HG02623 (cell line): Measurements from ENCODE around the gene AURKB.
"Not testable (repeated sequence)": the region's sequence is repeated elsewhere in the genome, so short reads cannot be mapped to it uniquely, and the experiment has no call there.

ENCODE experiments used
- ATAC-seq: cut with Tn5 transposase; IDR thresholded peaks from one replicate; pipeline ENCODE4 v1.9.1; 2021; ENCODE audit warnings: moderate library complexity; ENCODE audit not compliant: unreplicated experiment

The AURKB gene

DNA sequence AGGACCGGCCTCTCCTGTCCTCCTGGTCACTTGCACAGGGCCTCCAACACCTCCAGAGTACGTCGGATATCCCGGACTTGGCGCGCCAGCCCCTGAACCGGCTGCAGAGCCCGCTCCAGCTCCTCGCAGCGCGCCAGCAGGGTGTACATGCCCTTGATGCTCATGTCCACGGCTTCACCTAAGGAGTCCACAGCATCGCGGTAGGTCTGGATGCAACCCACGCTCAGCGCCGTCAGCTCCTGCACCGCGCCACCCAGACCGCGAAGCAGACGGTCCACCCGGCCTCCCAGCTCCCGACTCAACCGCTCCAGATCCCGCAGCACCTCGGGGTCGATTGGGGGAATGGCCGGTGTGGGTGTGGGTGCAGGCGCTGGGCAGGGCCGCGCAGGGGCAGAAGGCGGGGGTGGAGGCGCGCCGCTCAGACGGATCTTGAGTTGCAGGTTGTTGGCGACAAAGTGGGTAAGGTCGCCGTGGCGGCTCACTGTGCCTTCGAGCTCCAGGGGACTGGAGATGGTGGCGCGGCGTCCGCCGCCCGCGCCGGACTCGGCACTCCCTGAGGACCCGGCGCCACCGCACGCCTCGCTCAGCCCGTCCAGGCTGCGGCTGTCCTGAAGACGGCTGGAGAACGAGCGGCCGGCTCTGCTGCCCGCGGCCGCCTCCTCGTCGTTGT is 21.2 kb downstream of the AURKB start:
- ATAC-seq = no peak

DNA sequence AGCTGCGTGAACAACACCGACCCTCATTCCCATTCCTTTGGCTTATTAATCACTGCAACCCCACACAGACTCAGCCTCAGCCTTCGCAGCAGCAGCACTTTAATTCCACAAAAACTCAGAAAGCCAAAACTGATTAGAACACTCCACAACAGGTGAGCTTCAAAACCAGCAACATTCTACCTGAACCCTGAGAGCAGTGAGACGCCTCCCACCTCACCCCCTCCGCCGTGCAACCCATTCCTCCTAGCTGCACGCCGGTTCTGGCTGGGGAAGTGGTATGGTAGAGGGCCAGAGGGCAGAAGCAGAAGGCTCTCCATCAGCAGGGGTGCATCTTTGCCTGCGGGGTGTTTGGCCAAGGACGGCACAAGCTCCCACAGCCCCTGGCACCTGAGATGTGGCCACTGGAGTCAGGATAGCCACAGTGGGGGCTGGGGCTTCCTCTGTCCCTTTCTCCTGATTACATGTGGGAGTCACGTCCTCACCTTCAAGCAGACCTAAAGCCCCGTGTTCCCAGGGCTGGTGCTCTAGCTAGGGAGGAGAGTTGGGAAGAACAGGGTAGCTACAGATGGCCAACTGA is 22.0 kb downstream of the AURKB start:
- no peak for ATAC-seq

DNA sequence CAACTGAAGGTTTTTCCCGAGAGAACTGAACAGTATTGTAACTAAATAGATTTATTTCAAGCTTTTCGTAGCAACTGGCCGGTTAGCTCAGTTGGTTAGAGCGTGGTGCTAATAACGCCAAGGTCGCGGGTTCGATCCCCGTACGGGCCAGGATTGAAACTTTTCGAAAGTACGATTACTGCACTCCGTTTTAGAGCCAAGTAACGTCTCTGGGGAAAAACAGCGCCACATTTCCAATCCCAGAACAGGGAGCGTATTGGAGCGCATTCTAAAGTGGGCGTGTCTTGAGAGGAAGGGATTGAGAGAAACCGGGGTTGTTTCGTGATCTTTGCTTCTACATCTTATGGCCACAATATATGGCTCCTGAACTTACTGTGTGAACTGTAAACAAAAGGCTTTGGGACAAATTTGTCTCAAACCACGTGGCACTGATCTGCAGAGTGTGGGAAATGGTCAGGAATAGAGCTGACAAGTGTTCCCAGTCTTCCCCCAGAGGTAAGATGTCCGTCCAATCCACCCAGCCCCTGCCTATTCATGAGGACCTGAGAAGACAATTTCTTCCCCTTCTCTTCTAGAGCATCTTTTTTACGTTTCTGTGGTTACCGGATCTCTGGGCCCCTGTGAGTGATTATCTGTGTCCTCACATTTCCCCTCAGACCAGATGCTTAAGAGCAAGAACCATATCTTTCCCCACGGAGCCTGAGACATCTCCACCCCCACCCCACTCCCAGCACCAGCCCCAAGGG is 22.7 kb downstream of the AURKB start:
- peak; percentile 17 for ATAC-seq

DNA sequence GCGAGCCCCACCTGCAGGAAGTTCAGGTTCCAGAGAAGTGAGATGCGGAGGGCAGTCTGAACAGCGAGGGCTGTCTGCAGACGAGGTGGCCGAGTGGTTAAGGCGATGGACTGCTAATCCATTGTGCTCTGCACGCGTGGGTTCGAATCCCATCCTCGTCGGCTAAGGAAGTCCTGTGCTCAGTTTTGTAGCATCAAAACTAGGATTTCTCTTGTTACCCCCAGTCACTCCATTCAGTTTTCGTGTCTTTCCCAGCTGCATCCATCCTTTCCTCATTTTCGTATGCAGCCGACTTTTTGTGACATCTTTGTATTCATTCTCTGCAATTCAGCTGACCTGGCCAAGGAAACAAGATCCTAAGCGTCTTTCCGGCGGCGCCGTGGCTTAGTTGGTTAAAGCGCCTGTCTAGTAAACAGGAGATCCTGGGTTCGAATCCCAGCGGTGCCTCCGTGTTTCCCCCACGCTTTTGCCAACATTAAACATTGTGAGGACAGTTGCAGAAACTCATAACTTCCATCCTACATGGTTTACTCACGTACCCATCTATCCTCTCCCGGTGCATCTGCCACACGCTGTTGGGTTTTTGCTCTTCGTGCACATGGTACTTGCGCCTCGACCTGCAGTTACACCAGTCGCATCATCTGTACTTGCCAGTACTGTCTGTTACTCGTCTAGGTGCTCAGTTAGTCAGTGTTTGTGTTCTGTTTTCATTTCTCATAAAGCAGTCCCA is 23.4 kb downstream of the AURKB start:
- ATAC-seq = peak; percentile 19

DNA sequence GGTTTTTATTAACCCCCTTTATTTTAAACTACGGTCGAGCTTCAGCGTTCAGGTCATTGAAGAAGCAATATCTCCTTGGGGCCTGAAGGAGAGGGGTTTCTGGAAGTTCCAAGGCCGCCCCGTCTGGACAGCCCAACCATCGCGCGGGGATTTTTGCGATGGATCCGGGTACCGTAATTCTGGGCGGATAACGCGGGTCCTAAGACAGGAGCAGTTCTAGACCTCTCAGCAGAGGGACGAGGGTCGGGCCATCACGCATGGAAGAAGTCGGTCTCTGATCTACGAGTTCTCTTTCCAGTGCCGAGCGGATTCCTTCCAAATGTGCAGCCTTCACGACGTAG is 24.0 kb downstream of the AURKB start:
- no peak for ATAC-seq

DNA sequence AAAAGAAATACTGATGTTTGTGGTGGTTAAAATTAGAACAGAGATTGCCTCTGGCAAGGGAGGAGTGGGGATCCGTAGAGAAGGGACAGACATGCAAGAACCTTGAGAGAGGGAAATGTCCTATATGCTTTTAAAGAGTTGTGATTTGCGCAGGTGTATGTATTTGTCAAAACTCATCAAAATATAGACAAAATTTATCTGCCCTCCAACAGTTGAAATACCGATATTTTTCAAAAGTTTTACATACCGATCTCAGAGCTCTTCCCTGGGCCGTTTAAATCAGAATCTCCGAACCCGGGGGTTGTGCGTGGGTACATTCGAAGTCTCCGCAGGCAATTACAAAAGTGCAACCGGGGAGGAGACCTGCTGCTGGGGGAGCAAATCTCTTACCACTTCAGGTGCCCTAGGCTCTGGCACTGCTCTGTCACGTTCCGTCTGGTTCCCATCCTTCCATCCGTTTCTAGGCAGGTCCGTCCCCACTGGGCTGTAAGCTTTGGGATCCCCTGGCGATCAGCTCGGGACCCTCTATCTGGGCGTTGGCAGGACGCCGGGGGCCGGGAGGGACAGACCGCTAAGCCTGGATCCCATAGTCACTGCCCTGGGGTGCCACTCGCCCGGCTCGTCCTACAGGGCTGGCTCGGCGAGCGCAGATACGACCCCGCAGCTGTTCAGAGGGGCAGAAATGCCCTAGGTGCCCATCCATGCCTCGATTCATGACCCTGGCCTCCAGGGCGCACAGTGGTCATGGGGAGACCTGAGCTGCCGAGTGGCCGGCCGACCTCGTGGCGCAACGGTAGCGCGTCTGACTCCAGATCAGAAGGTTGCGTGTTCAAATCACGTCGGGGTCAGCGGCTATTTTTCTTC is 24.6 kb downstream of the AURKB start:
- no peak for ATAC-seq

DNA sequence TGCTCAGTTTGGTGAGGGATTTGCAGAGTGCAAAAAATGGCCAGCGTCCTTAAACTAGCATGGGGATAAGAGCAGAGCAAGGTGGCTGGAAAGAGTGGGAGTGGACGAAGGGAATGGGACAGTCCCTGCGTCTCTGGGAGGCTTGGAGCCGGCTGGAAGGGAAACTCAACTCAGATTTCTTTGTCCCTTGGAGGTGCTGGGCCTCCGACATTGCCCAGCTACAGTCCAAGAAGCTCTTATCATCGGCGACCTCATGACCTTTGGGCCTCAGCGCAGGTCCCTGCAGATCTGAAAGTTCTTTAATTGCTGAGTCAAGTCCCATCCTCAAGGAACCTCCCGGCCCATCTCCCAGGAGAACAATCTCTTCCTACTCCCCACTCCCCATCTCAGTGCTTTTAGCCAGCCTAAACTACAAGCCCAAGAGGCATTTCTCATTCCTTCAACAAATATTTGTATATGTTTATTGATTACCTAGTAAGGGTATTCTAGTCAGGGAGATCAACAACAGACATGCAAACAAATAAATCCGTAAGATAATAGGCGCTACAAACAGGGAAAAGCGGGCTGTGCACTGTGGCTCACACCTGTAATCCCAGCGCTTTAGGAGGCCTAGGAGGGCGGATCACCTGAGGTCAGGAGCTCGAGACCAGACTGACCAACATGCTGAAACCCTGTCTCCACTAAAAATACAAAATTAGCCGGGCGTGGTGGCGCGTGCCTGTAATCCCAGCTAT is 33.2 kb downstream of the AURKB start:
- ATAC-seq = no peak

DNA sequence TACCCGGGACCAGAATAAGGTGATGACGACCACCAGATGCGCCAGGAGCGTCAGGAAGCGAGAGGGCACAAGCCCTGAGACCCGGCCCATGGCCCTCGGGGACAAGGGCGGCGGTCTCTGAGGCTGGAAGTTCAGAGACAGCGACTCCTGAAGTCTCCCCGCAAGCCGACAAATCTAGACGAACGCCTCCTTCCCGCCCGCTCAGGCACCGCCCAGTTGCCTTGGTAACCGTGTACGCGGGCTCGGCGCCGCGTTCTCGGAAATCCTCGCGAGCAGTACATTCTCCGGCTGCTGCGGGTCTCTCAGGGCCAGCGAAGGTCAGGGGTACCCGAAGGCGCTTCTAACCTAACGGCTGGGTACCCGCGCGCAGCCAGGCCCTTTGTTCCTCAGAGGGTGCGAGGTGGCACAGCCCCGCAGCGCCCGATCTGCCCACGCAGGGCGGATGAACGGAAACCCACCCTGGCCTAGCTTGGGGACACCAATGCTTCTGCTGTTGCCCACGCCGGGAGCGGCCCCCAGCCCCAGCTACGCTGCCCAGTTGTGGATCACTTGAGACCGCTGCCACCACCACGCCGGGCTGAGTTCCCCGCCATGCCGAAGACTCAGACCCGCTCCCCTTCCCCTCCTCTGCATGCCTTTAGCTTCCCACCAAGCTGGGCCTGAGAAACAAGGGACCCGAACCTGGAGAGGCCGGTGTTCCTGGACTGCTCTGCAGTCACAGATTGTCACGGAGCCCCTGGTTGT is 34.0 kb downstream of the AURKB start, which contains the start of gene TMEM107:
Gene TMEM107 (minus strand): TSS at position 184 of the 744 bp plus-strand sequence. CDS start 94 bp downstream, at position 90.
- peak; percentile 33 for ATAC-seq

DNA sequence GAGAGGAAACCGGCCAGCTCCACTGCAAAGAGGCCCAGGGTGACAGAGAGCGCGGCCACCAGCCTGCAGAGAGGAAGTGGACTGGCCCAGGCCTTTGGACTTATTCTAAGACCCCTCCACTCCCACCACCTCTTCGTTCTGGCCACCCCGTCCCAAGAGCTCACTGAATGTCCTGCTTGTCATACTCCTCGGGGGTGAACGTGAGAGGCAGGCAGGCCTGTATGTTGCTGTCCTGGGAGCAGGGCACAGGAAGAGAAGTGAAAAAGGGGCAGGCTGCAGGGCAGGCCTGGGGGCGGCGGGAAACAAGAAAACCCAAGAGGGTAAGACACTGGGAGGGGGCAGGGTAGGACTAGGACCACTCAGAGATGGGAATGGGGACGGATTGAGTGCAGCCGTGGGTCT is 34.6 kb downstream of the AURKB start:
- no peak for ATAC-seq

DNA sequence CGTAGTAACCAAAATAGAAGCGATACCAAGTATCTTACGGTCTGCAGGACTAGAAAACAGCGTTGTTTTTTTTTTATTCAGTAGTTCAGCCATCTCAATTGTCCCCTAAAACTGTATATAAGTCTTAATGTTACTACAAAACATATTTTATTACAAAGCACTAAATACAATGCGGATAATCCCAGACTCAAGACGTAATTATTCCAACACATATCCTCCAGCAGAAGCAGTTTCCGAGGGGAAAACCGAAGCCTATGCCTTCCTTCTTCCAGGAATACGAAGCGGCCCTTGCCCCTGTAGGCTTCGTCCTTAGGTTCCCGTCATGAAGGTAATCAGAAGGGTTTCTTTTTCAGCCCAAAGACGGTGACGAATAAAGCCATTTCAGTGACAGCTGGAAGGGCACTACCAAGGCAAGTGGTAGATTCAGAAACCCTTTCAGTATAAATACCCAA is 36.5 kb downstream of the AURKB start:
- ATAC-seq = no peak

DNA sequence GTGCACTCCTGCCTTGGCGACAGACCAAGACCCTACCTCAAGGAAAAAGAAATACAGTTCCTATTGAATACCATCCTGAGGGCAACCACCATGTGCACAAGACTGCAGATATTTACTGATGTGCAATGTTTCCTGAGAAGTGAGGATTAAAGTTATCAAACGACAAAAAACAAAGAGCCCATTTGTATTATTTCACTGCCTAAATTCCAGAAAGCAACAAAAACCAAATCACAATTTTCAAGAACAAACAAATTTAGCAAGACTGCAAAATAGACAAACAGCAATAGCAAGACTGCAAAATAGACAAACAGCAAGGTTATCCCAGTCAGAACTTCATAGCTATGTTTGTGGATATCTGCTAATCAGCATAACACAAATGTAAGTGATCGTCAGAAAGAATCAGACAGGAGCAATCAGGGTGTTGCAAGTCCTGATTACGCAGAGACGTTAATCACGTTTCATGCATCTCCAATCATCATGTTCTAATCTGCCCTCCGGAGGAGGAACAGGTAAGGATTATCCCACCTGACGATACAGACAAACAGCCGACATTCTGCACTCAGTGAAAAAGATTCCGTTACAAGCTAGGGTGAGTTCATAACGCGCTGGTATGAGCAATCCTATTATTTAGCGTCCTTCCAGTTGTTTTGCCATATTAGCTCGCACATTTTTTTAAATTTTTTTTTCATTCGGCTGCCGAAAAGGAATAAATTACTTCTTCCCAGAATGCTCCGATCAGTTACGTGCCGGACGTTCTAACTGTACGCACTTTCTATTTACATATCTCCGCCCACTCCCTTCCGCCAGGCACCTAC is 37.1 kb downstream of the AURKB start:
- peak; percentile 56 for ATAC-seq

DNA sequence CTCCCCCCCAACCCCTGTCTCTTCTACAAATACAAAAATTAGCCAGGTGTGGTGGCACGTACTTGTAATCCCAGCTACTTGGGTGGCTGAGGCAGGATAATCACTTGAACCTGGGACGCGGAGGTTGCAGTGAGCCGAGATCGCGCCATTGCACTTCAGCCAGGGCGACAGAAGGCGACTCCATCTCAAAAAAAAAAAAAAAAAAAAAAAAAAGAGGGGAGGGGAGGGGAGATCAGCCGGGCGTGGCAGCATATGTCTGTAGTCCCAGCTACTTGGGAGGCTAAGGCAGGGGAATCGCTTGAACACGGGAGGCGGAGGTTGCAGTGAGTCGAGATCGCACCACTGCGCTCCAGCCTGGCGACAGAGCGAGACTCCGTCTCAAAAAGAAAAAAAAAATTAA is 40.2 kb downstream of the AURKB start:
- ATAC-seq = not testable (repeated sequence)

DNA sequence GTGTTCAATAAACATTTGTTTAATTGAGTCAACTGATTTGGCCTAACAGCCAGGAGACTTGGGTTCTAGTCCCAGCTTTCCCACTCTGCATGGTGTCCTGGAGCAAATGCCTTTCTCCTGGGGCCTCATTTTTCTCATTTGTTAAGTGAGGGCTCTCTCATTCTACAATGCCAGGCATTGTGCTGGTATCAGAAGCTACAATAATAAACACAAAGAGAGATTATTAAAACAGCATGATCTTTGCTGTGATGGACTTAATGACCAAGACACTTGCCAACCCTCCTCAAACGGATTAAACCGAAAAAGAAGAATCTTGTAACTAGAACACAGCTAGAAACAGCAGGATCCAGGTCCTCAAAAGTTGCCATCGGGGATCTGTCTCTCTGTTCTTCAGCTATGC is 42.8 kb downstream of the AURKB start:
- no peak for ATAC-seq

DNA sequence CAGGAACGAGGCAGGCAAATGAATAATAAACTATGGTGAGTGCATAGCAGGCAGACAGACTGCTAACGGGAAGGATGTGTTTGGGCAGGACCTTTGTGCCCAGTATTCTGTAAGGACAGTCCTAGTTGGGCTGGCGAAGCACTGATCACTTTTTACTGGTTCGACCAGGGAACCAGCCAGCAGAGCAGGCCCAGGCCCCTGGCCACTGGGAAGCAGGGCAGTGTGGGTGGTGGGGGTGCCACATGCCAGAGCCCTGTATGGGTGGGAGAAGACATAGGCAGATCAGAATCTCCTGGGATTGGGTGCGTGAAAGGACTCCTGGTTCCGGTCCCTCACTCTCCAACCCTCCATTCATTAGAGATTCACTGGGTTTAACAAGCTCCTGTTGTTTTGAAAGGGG is 43.6 kb downstream of the AURKB start:
- no peak for ATAC-seq

DNA sequence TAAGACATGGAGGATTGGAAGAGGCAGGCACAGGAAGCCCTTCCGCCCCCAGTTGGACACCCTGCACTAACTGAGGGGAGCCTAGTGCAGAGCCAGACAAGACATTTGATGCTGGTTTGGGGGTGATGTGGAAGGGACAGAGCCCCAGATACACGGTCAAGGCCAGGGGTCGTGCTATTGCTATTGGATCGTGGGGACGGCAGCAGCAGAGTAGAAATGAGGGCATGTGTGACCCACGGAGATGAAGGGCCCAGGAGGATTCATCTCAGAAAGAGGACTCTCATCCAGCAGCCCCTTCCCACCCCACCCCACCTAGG is 45.6 kb downstream of the AURKB start:
- ATAC-seq = no peak

DNA sequence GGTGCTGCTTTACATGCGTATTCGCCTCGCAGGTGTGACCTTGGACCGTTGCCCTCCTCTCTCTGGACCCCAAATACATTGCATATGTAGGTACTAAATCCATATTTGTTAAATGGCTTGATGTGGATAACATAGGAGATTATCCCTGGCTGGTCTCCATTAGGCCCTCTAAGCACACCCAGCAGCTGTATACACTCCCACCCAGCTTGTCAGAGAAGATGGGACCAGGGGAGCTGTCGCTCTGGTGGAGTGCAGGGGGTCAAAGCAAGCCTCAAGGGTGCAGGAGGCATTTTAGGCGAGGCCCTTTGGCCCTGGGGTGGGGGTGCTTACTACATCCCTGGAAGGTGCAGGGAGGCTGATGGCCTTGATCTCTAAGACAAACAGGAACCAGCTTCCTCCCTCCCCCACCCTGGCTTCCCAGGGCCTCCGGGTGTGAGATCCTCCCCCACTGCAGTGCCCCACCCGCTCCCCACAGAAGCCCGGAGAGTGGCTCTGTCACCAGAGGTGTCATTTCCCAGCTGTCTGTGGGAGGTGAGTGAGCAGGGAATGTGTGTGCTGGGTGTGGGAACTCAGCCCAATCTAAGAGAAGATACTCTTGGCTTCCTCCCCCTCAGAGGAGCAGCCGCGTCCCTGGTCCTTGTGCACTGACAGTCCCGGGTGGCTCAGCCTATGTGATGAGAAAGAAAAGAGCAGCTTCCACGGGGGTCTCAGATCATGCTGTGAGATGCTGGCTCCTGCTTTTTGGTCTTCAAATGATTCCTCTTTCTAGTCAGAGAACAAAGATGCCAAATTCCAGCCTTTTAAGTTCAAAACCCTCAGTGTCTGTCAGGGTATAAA is 46.2 kb downstream of the AURKB start:
- no peak for ATAC-seq
